Measurements from ENCODE around the gene CABYR.

Gene CABYR

GRCh38 chr18:24187689-24188088 is 48.8 kb downstream of the CABYR start:
- H3K4me3 ChIP-seq, result no peak overlapping the region
- no peaks in the 10 kb centered on the region for H3K4me1 ChIP-seq
- H3K9me3 ChIP-seq, result no peaks in the 10 kb centered on the region
- H3K27me3 ChIP-seq, result no peaks in the 10 kb centered on the region
- H3K4me2 ChIP-seq, result no peak overlapping the region
- H3K9ac ChIP-seq, result no peak overlapping the region
- peaks cover 13% of the 10 kb centered on the region; the same call in 1 of the 2 replicates for H3K36me3 ChIP-seq
- no peaks in the 10 kb centered on the region for H4K20me1 ChIP-seq
- no peak overlapping the region for H3K27ac ChIP-seq
- no peak for TF ChIP-seq Cebpa-rat (IDR thresholded peaks at IDR 0.05)

GRCh38 chr18:24188120-24188519 is 49.3 kb downstream of the CABYR start:
- Histone ChIP-seq H3K9ac (no peak overlapping the region), H3K4me1 (no peaks in the 10 kb centered on the region), H3K27me3 (no peaks in the 10 kb centered on the region), H3K9me3 (no peaks in the 10 kb centered on the region), H4K20me1 (no peaks in the 10 kb centered on the region), H3K4me3 (no peak overlapping the region), H3K27ac (no peak overlapping the region), H3K4me2 (no peak overlapping the region), H3K36me3 (peaks cover 13% of the 10 kb centered on the region; the same call in 1 of the 2 replicates)
- TF ChIP-seq Cebpa-rat (IDR thresholded peaks at IDR 0.05), result no peak

DNA sequence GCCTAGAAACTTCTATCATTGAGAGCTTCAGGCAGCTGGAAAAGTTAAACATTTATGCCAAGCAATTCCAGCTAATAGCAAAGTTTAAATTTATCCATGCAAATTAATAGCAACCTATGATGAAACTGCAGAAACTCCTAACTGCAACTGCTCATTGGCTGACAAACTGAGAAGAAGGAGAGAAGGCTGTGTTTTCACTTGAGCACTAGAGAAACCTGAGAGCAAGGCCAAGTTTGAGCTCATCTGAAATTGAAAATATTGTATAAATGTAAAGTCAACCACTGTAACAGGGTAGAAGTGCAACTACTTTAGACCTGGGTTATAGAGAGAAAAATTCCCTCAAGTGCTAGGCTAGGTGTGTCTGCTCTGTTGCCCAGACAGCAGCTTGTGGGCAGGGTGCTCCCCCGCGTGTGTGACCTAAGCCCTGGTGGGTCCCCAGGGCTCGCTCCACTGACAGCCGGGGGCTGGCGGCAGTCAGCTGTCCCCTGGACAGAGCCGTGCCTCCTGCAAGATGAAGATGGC is 50.2 kb downstream of the CABYR start:
- Histone ChIP-seq H3K4me3 (no peak overlapping the region), H4K20me1 (no peaks in the 10 kb centered on the region), H3K9ac (no peak overlapping the region), H3K4me1 (no peaks in the 10 kb centered on the region), H3K9me3 (no peaks in the 10 kb centered on the region), H3K27ac (no peak overlapping the region), H3K4me2 (no peak overlapping the region), H3K27me3 (no peaks in the 10 kb centered on the region), H3K36me3 (peaks cover 13% of the 10 kb centered on the region; the same call in 1 of the 2 replicates)
- no peak for TF ChIP-seq Cebpa-rat (IDR thresholded peaks at IDR 0.05)

DNA sequence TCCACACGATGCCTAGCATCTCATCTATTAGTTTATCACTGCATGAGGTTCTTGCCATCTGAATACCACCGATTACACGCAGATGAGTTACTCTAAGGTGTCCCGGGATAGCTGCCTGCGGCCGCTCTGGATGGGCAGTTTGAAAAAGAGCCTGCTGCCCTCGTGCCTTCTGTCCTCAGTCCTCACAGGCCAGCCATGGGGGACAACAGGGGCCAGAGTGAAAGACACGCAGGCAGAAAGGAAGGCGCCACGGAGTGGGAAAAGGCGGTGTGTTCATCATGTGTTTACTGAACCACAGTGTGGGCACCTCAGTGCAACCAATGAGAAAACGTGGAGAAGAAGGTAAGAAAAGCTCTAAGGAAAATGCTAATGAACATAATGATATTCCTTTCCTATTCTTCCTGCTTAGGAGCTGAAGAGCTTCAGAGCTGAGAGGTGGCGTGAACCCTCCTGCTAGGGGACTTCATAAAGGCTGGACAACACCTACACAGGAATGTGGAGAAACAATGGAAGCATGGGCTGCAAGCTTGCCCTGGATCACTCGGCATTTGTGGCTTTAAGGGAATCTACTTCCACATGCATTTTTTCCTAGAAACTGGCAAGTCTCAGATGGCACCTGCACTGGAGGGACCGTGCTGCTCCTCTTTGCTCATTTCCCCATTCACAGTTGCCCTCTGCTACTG is 50.9 kb downstream of the CABYR start:
- H3K9ac ChIP-seq, result no peak overlapping the region
- no peaks in the 10 kb centered on the region for H3K27me3 ChIP-seq
- H3K9me3 ChIP-seq, result no peaks in the 10 kb centered on the region
- no peak overlapping the region for H3K4me3 ChIP-seq
- no peak overlapping the region for H3K4me2 ChIP-seq
- H4K20me1 ChIP-seq, result no peaks in the 10 kb centered on the region
- H3K36me3 ChIP-seq, result peaks cover 13% of the 10 kb centered on the region; the same call in 1 of the 2 replicates
- TF ChIP-seq Cebpa-rat (IDR thresholded peaks at IDR 0.05), result no peak
- H3K4me1 ChIP-seq, result no peaks in the 10 kb centered on the region
- H3K27ac ChIP-seq, result no peak overlapping the region

- H3K4me3 ChIP-seq, result no peak overlapping the region
- no peak for TF ChIP-seq Cebpa-rat (IDR thresholded peaks at IDR 0.05)
- no peaks in the 10 kb centered on the region for H3K9me3 ChIP-seq
- H3K36me3 ChIP-seq, result peaks cover 7% of the 10 kb centered on the region; the same call in 1 of the 2 replicates
- no peak overlapping the region for H3K4me2 ChIP-seq
- H3K9ac ChIP-seq, result no peak overlapping the region
- H3K4me1 ChIP-seq, result no peaks in the 10 kb centered on the region
- H4K20me1 ChIP-seq, result no peaks in the 10 kb centered on the region
- no peaks in the 10 kb centered on the region for H3K27me3 ChIP-seq
- H3K27ac ChIP-seq, result no peak overlapping the region
These were observed 51.7 kb downstream of the CABYR start for GRCh38 chr18:24190590-24190989.

GRCh38 chr18:24195296-24196053 is 56.6 kb downstream of the CABYR start:
- Histone ChIP-seq H3K27ac (no peak overlapping the region), H3K4me1 (no peaks in the 10 kb centered on the region), H3K9ac (no peak overlapping the region), H3K9me3 (no peaks in the 10 kb centered on the region), H3K4me3 (no peak overlapping the region), H3K27me3 (no peaks in the 10 kb centered on the region), H4K20me1 (no peaks in the 10 kb centered on the region), H3K4me2 (no peak overlapping the region), H3K36me3 (no peaks in the 10 kb centered on the region)
- no peak for TF ChIP-seq Cebpa-rat (IDR thresholded peaks at IDR 0.05)

DNA sequence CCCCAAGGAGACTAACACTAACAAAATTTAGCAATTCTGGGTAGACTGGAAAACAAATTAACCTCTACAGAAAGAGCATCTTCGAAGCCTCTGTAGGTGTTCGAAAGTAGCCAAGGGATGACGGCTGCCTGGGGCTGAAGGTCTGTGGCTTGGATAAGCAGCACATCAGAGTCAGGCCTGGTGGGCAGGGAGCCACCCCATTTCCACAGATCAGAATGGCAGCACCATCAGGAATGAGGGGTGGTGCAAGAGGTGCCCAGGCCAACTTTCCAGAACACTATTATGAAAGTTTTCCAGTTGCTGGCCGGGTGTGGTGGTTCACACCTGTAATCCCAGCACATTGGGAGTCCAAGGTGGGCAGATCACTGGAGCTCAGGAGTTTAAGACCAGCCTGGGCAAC is 57.9 kb downstream of the CABYR start:
- TF ChIP-seq Cebpa-rat (IDR thresholded peaks at IDR 0.05), result no peak
- Histone ChIP-seq H3K27me3 (no peaks in the 10 kb centered on the region), H3K9ac (no peak overlapping the region), H3K4me3 (no peak overlapping the region), H3K36me3 (no peaks in the 10 kb centered on the region), H3K27ac (no peak overlapping the region), H3K4me2 (no peak overlapping the region), H3K9me3 (no peaks in the 10 kb centered on the region), H3K4me1 (no peaks in the 10 kb centered on the region), H4K20me1 (no peaks in the 10 kb centered on the region)

DNA sequence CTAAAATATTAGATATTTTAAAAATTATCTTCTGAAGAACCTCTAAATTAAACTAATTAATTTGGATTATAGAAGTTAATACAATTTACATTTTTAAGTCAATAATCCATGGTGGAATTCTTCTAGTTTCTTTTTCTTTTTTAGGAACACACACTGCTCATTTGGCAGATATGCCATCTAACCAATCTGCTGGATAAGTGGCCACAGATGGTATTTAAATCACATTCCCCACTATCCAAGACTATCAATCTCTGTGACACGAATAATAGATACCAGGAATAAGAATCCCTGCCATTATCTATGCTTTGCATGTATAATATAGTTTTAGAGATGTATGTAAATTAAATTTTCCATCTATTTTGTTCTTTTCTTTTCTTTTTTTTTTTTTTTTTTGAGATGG is 58.5 kb downstream of the CABYR start:
- Histone ChIP-seq H3K9me3 (no peaks in the 10 kb centered on the region), H3K27me3 (no peaks in the 10 kb centered on the region), H3K4me2 (no peak overlapping the region), H4K20me1 (no peaks in the 10 kb centered on the region), H3K27ac (no peak overlapping the region), H3K4me1 (no peaks in the 10 kb centered on the region), H3K4me3 (no peak overlapping the region), H3K9ac (no peak overlapping the region), H3K36me3 (no peaks in the 10 kb centered on the region)
- TF ChIP-seq Cebpa-rat (IDR thresholded peaks at IDR 0.05), result no peak

DNA sequence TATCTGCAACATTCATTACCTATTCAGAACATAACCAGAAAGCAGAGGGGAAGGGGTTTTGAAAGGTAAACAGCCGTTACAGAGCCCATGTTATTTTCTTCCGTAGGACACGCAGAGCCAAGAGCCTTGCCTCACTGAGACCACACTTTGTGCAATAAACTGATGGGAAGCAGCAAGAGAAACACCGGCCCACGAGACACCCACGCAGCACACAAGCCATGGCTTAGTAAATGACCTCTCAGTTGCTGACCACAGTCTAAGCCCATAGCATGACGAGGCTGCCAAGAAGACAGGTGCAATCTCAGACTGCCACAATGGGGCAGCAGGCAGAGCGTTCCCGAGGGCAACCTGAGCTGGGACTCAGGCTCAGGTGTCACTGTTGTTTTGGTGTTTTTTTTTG is 59.6 kb downstream of the CABYR start:
- no peaks in the 10 kb centered on the region for H3K4me1 ChIP-seq
- H3K9me3 ChIP-seq, result no peaks in the 10 kb centered on the region
- H3K27me3 ChIP-seq, result no peaks in the 10 kb centered on the region
- H3K27ac ChIP-seq, result no peak overlapping the region
- H4K20me1 ChIP-seq, result no peaks in the 10 kb centered on the region
- H3K36me3 ChIP-seq, result no peaks in the 10 kb centered on the region
- no peak overlapping the region for H3K4me2 ChIP-seq
- no peak for TF ChIP-seq Cebpa-rat (IDR thresholded peaks at IDR 0.05)
- no peak overlapping the region for H3K9ac ChIP-seq
- no peak overlapping the region for H3K4me3 ChIP-seq

- Histone ChIP-seq H3K4me3 (no peak overlapping the region), H3K36me3 (no peaks in the 10 kb centered on the region)
These were observed 60.6 kb downstream of the CABYR start for GRCh38 chr18:24199372-24199962.

More at GRCh38 chr18:24199372-24199962, 60.6 kb downstream of the CABYR start:
- Histone ChIP-seq H3K27me3 (no peaks in the 10 kb centered on the region), H3K4me1 (no peaks in the 10 kb centered on the region), H3K9ac (no peak overlapping the region), H3K27ac (no peak overlapping the region), H3K4me2 (no peak overlapping the region), H4K20me1 (no peaks in the 10 kb centered on the region), H3K9me3 (no peaks in the 10 kb centered on the region)
- no peak for TF ChIP-seq Cebpa-rat (IDR thresholded peaks at IDR 0.05)
